Keratinocyte (primary cell): ENCODE data around the gene CERS1. TPM values are rescaled to one million over a fixed set of nuclear protein-coding genes. Genes with fewer than 3 reads are reported as not detected.

Experiments
- DNase-seq: peaks from one replicate; pipeline ENCODE4 v3.0.0-alpha.2; 2011; ENCODE audit warnings: low read depth, missing footprints, low spot score
- FAIRE-seq: peaks from 2 replicates; lab custom pipeline; 2011; peaks lifted over from hg19 to GRCh38; lab: Jason Lieb, UNC
- H2AFZ ChIP-seq: 2 replicates; pipeline ENCODE4 v1.6.0; 2012; ENCODE audit warnings: low read length, control low read depth, inconsistent platforms; ENCODE audit not compliant: control insufficient read depth
- H3K27ac ChIP-seq: 2 replicates; pipeline ENCODE4 v1.5.1; 2011; ENCODE audit warnings: low read length; ENCODE audit not compliant: control insufficient read depth, insufficient read depth
- H3K27me3 ChIP-seq: 3 replicates; pipeline ENCODE4 v1.6.0; 2011; ENCODE audit warnings: low read length; ENCODE audit not compliant: control insufficient read depth, insufficient read depth; ENCODE audit errors: extremely low read depth
- H3K36me3 ChIP-seq, 2 experiments: 2 replicates in 1 of 2; 3 replicates in 1 of 2; pipeline ENCODE4 v1.5.1; 2011; ENCODE audit warnings: low read length in 2 of 2, mild to moderate bottlenecking in 1 of 2; ENCODE audit not compliant: control insufficient read depth in 2 of 2, insufficient read depth in 2 of 2; ENCODE audit errors: extremely low read depth in 1 of 2
- H3K4me1 ChIP-seq: 3 replicates; pipeline ENCODE4 v1.5.1; 2011; ENCODE audit warnings: low read length; ENCODE audit not compliant: control insufficient read depth, insufficient read depth; ENCODE audit errors: extremely low read depth
- H3K4me2 ChIP-seq: 3 replicates; pipeline ENCODE4 v1.6.0; 2011; ENCODE audit warnings: low read depth, low read length; ENCODE audit not compliant: control insufficient read depth, insufficient read depth; ENCODE audit errors: extremely low read depth
- H3K4me3 ChIP-seq, 3 experiments: fragments of 200-600 bp in 1 of 3; sonication (generic) in 1 of 3; 2 replicates in 2 of 3; 3 replicates in 1 of 3; pipeline ENCODE4 v1.5.1; 2011 to 2016; ENCODE audit warnings: low read length in 3 of 3, mild to moderate bottlenecking in 3 of 3, control low read depth in 2 of 3, inconsistent platforms in 1 of 3, low read depth in 1 of 3, mixed read lengths in 1 of 3, mixed run types in 1 of 3, moderate library complexity in 1 of 3; ENCODE audit not compliant: control insufficient read depth in 2 of 3, insufficient read depth in 2 of 3; ENCODE audit errors: extremely low read depth in 1 of 3
- H3K79me2 ChIP-seq: 2 replicates; pipeline ENCODE4 v1.6.0; 2012; ENCODE audit warnings: low read length; ENCODE audit not compliant: control insufficient read depth, insufficient read depth
- H3K9ac ChIP-seq: 3 replicates; pipeline ENCODE4 v1.6.0; 2011; ENCODE audit warnings: low read length; ENCODE audit not compliant: control insufficient read depth, insufficient read depth; ENCODE audit errors: extremely low read depth
- H3K9me1 ChIP-seq: 3 replicates; pipeline ENCODE4 v1.6.0; 2011; ENCODE audit warnings: low read length; ENCODE audit not compliant: control insufficient read depth, insufficient read depth; ENCODE audit errors: extremely low read depth
- H3K9me3 ChIP-seq: 2 replicates; pipeline ENCODE4 v1.5.1; 2012; ENCODE audit warnings: low read depth, low read length; ENCODE audit not compliant: control insufficient read depth
- H4K20me1 ChIP-seq: 3 replicates; pipeline ENCODE4 v1.6.0; 2011; ENCODE audit warnings: low read length; ENCODE audit not compliant: control insufficient read depth, insufficient read depth; ENCODE audit errors: extremely low read depth
- CTCF ChIP-seq, 3 experiments: IDR thresholded peaks in 1 of 3; conservative IDR thresholded peaks in 1 of 3; optimal IDR thresholded peaks in 1 of 3; 2 replicates in 2 of 3; 3 replicates in 1 of 3; pipeline versions ENCODE3 to v1.5.1; 2011; ENCODE audit warnings: low read length in 3 of 3, mild to moderate bottlenecking in 3 of 3, moderate library complexity in 2 of 3, control low read depth in 1 of 3, inconsistent platforms in 1 of 3; ENCODE audit not compliant: insufficient read depth in 2 of 3; ENCODE audit errors: extremely low read depth in 1 of 3
- EZH2 ChIP-seq: IDR thresholded peaks from one replicate; pipeline ENCODE4 v1.6.1; 2012; ENCODE audit warnings: inconsistent platforms, mild to moderate bottlenecking, low read length, moderate library complexity
- dilution Hi-C: fragments of 300-500 bp; cut with MboI; formaldehyde crosslinking; loops from one replicate; pipeline ENCODE4 v1.7.0; 2020; ENCODE audit warnings: low sequenced_read_pairs; ENCODE audit not compliant: extremely low pct_ligation_motif_present
- polyA plus RNA-seq, 5 experiments: library from polyadenylated mRNA; depleted of rRNA in 3 of 5; stranded (reverse) in 3 of 5; stranded (forward) in 1 of 5; unstranded in 1 of 5; fragments of >200 nt; gene quantifications; 1 replicate in 1 of 5; 2 replicates in 3 of 5; 3 replicates in 1 of 5; pipeline versions ENCODE4 v1.2.1 to v1.2.3, GENCODE V29; 2011 to 2012; ENCODE audit warnings: missing spikeins in 2 of 5, low read depth in 1 of 5, low replicate concordance in 1 of 5

CERS1 gene
- polyA plus RNA-seq, 1 donor (not counting 4 experiments of a cell fraction or from before 2014, with no cell fraction given): 0.09 TPM

GRCh38 chr19:18862976-18863842 lies 32.7 kb downstream of the CERS1 start:
- no peak overlapping the region for H2AFZ ChIP-seq
- H3K36me3 ChIP-seq: peaks cover 62 to 64% of the 10 kb centered on the region in 2 experiments
- DNase-seq (no peak), FAIRE-seq (no peak)
- H3K79me2 ChIP-seq: peaks cover 4% of the 10 kb centered on the region
- dilution Hi-C loops: no loop called here
- peaks cover 11% of the 10 kb centered on the region for H4K20me1 ChIP-seq
- TF ChIP-seq EZH2 (no peak), CTCF (optimal IDR thresholded peaks at IDR 0.05 in 1 of 3, IDR thresholded peaks at IDR 0.05 in 1 of 3, conservative IDR thresholded peaks at IDR 0.05 in 1 of 3; ENCODE audit: extremely low read depth in 1 of 3, insufficient read depth in 2 of 3, low read length in 3 of 3) (no peak)
- H3K4me3 ChIP-seq: no peak overlapping the region
- no peaks in the 10 kb centered on the region for H3K4me1 ChIP-seq
- no peak overlapping the region for H3K4me2 ChIP-seq
- H3K9me1 ChIP-seq: no peaks in the 10 kb centered on the region
- no peaks in the 10 kb centered on the region for H3K9me3 ChIP-seq
- H3K27ac ChIP-seq: no peak overlapping the region
- no peak overlapping the region for H3K9ac ChIP-seq
- no peaks in the 10 kb centered on the region for H3K27me3 ChIP-seq

- FAIRE-seq (no peak), DNase-seq (no peak)
- no peaks in the 10 kb centered on the region for H3K9me1 ChIP-seq
- dilution Hi-C loops: no loop called here
- H3K9ac ChIP-seq: no peak overlapping the region
- peaks cover 5% of the 10 kb centered on the region for H3K79me2 ChIP-seq
- peaks cover 59 to 70% of the 10 kb centered on the region in 2 experiments for H3K36me3 ChIP-seq
- no peaks in the 10 kb centered on the region for H3K27me3 ChIP-seq
- H3K9me3 ChIP-seq: no peaks in the 10 kb centered on the region
- no peak overlapping the region for H3K4me2 ChIP-seq
- H4K20me1 ChIP-seq: peaks cover 11% of the 10 kb centered on the region
- H3K4me3 ChIP-seq: no peak overlapping the region
- no peak for TF ChIP-seq EZH2
- no peak overlapping the region for H3K27ac ChIP-seq
- H3K4me1 ChIP-seq: no peaks in the 10 kb centered on the region
- H2AFZ ChIP-seq: no peak overlapping the region
These were observed 34.0 kb downstream of the CERS1 start for GRCh38 chr19:18861917-18862316.
